NCI-H748 (cell line): ENCODE results near the gene EIF3A.
A peak's percentile ranks its signal among the peaks of the same experiment; 100 is the strongest.
"Not testable (repeated sequence)": the region's sequence is repeated elsewhere in the genome, so short reads cannot be mapped to it uniquely, and the experiment has no call there.

Experiments
- DNase-seq: peaks from one replicate; lab custom pipeline; 2025; ENCODE audit not compliant: unreplicated experiment; lab: John Stamatoyannopoulos, UW

EIF3A gene

GRCh38 chr10:119080521-119081259 is at the start of gene EIF3A:
Gene EIF3A, minus strand, starts transcription at chr10:119080817. Its CDS starts 141 bp downstream, at chr10:119080676.
- DNase-seq, result peak; percentile 84

DNA sequence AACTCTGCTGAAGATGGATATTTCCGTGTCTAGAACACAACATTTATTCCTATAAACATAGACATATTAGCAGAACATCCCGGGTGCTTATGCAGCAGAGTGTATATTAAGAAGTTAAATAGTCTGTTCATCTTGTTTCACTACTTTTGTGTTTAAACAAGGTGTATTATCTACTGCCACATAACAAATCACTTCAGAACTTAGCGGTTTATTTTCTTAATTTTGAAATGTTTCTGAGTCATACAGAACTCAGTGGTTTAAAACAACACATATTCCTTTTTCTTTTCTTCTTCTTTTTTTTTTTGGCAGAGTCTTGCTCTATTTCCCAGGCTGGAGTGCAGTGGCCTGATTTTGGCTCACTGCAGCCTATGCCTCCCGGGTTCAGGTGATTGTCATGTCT is 49.1 kb upstream of the EIF3A start:
- DNase-seq, result no peak

DNA sequence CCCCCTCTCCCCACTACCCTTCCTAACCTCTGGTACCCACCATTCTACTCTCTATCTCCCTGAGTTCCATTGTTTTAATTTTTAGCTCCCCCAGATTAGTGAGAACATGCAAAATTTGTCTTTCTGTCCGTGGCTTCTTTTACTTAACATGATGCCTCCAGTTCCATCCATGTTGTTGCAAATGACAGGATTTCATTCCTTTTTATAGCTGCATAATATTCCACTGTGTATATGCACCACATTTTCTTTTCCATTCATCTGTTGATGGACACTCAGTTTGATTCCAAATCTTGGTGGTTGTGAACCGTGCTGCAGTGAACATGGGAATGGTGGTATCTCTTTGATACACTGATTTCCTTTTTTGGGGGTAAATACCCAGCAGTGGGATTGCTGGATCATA is 45.3 kb upstream of the EIF3A start:
- no peak for DNase-seq

GRCh38 chr10:119120875-119121274 is 40.3 kb upstream of the EIF3A start:
- DNase-seq, result no peak

DNA sequence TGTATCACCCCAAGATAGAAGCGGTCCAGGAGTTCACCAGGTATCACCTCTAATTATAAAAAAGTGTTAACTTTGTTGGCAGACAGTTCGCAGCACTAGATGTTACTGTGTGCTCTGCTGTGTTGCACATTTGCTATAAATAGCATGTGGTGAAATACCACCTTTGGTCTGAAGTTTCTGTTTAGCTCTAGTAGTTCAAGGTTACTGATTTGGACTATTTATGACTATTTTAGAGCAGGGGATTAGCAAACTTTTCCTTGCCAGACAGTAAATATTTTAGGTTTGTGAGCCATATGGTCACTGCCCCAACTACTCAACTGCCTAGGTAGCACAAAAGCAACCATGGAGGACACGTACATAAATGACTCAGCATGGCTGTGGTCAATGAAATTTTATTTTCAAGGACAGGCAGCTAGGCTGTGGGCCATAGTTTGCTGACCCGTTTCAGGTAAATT is 39.8 kb upstream of the EIF3A start:
- DNase-seq, result no peak

GRCh38 chr10:119119400-119119799 is 38.8 kb upstream of the EIF3A start:
- no peak for DNase-seq

GRCh38 chr10:119118231-119118630 is 37.6 kb upstream of the EIF3A start:
- no peak for DNase-seq

GRCh38 chr10:119116326-119116951 is 35.8 kb upstream of the EIF3A start:
- no peak for DNase-seq

- no peak for DNase-seq
Measured at GRCh38 chr10:119115926-119116325, 35.3 kb upstream of the EIF3A start.

GRCh38 chr10:119113751-119114732 is 33.4 kb upstream of the EIF3A start:
- DNase-seq, result no peak

DNA sequence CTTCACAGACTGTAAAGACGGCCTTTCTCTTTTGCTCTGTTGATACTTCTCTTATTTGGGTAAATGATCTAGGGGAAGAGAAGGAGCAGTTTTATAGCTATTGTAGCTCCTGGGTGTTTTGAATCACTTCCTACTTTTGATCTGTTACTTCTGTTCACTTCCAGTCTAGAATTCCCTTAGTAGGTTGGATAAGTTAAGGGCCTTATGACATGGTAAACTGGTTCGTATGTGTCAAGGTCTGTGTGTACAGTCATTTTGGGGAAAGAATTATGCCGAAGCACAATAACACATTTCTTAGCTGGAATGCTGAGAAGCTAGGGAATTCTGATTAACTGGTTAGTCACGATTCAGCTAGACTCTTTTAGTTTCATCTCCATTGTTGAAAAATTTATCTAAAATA is 31.4 kb upstream of the EIF3A start:
- DNase-seq, result no peak

- DNase-seq, result not testable (repeated sequence)
Measured at GRCh38 chr10:119107771-119108170, 27.2 kb upstream of the EIF3A start.

- DNase-seq, result not testable (repeated sequence)
Measured at GRCh38 chr10:119107106-119107505, 26.5 kb upstream of the EIF3A start.

GRCh38 chr10:119105899-119106298 is 25.3 kb upstream of the EIF3A start:
- not testable (repeated sequence) for DNase-seq

GRCh38 chr10:119105155-119105554 is 24.5 kb upstream of the EIF3A start:
- no peak for DNase-seq

DNA sequence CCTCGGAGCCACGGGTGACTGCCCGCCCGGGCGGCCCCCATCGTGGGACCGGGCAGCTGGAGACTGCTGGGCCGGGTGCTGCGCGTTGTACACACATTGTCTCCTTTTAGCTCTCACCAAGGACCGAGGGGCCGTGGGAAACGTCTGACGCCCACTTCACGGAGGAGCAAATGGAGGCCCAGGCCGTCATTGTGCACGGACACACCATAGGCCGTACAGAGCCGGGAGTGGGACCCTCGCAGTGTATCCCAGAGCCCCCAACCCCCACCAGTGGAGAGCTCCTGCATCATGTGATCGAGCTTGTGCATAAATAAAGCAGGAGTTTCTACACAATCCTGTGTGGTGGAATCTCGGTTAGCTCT is 24.0 kb upstream of the EIF3A start:
- DNase-seq, result peak; percentile 24

GRCh38 chr10:119103903-119104653 is 23.5 kb upstream of the EIF3A start, which contains the start of gene DENND10:
Gene DENND10, plus strand, starts transcription at chr10:119104113. Its CDS starts 30 bp downstream, at chr10:119104143.
- peak; percentile 76 for DNase-seq

DNA sequence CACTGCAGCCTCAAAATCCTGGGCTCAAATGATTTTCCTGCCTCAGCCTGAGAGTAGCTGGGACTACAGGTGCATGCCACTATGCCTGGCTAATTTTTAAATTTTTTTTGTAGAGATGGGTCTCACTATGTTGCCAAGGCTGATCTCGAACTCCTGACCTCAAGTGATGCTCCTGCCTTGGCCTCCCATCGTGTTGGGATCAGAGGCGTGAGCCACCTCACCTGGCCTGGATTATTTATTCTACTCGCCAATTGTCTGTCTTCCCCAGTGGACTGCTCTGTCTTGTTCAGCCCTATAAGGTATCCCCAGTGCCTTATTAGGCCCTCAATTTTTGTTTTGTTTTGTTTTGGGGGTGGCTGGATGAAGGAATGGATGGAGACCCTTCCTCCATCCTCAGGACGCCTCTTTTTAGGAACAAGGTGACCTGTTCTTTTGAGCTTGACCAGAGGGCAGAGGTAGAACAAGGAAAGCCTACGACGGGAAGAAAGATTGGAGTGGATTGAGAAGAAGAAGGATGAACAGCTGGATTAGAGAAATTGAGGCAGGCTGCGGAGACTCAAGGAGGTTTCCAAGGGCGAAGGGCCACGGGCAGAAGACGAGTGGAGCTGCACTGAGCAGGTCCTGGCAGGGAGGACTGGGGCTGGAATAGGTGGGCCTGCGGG is 22.8 kb upstream of the EIF3A start:
- no peak for DNase-seq

DNA sequence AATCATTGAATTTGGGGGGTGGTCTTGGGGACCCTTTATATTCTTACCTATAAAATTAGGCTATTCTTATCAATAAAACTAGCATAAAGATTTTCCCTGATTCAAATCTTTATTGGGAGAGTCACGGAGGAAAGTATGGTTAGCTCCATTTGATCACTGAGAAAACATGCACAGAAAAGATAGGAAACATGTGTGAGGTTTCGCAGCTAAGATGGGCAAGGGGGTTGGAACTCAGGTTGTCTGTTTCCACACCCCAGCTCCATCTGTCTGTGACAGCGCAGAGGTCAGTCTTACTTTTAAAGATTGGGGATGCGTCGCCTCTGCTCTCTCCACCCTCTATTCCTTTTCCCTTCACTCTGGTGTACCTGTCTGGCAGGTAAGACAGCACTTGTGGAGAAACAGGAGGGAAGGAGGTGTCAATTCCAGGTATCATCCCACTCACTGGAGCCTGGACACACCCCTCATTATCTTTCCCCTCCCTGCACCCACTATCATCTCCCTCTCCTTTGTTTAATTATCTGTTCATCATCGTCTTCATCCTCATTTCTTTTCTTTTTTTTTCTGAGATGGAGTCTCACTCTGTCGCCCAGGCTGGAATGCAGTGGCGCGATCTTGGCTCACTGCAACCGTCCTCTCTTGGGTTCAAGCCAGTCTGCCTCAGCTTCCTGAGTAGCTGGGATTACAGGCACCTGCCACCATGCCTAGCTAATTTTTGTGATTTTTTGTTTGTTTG is 20.9 kb upstream of the EIF3A start:
- peak; percentile 64 for DNase-seq
